ENCODE data around the gene SYT17.

The SYT17 gene

DNA sequence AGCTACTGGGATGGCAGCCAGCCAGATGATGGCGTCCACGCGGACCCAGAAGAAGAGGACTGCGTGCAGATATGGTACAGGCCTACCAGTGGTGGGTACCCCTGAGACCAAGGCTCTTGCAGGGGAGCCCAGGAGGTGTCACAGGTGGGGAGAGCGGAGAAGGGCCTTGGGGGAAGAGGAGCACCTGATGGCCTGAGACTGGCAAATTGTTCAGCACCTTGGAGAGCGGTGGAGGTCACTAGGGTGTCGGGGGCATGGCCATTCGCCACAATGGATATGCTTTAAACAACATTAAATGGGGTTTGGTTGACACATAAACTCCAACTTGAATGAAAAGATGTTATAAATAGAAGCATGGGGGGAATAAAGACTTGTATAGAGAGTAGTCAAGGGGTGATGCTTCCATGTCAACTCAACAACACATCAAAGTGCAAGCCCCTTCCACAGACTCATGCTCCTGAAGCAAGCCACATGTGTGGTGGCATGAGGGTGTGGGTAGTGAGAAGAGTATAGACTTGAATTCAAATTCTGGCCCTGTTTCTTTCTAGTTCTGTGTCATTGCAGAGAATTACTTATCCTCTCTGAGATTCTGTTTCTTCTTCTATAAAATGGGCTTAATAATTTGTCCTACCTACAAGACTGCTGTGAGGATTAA is 139.7 kb downstream of the SYT17 start:
- TF ChIP-seq, protein P1, sequence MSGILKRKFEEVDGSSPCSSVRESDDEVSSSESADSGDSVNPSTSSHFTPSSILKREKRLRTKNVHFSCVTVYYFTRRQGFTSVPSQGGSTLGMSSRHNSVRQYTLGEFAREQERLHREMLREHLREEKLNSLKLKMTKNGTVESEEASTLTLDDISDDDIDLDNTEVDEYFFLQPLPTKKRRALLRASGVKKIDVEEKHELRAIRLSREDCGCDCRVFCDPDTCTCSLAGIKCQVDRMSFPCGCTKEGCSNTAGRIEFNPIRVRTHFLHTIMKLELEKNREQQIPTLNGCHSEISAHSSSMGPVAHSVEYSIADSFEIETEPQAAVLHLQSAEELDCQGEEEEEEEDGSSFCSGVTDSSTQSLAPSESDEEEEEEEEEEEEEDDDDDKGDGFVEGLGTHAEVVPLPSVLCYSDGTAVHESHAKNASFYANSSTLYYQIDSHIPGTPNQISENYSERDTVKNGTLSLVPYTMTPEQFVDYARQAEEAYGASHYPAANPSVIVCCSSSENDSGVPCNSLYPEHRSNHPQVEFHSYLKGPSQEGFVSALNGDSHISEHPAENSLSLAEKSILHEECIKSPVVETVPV (CRISPR knock-in tag; IDR thresholded peaks at IDR 0.05) = no peak
- TF ChIP-seq OSR1 (CRISPR knock-in tag; IDR thresholded peaks at IDR 0.05) (no peak), ZC3H10 (CRISPR knock-in tag; IDR thresholded peaks at IDR 0.05) (no peak), ZNF565 (CRISPR knock-in tag; conservative IDR thresholded peaks at IDR 0.05; ENCODE audit: low read depth) (no peak), TSHZ2 (CRISPR knock-in tag; IDR thresholded peaks at IDR 0.05) (no peak), ZNF8 (CRISPR knock-in tag; IDR thresholded peaks at IDR 0.05) (no peak), RARB (CRISPR knock-in tag; IDR thresholded peaks at IDR 0.05) (no peak), PPARA (CRISPR knock-in tag; IDR thresholded peaks at IDR 0.05; ENCODE audit: borderline replicate concordance) (no peak)
- ATAC-seq = no peak

DNA sequence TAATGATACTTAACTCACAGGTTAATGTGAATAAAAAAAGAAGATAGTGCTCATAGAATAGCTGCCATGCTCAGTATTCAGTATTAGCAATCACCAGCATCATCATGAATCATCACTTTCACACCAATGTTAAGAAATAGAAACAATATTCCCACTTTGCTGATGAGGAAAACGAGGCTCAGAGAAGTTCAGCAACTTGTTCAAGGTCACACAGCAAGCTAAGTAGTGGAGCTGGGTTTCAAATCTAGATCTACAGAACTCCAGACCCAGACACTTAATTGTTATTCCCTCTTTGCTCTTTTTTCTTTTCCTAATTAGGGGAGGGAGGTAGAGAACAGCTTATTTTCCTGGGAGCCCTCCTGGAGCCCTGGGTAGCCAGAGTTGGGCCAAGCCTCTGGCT is 140.4 kb downstream of the SYT17 start:
- TF ChIP-seq ZNF565 (CRISPR knock-in tag; conservative IDR thresholded peaks at IDR 0.05; ENCODE audit: low read depth) = no peak
- no peak for TF ChIP-seq ZNF8 (CRISPR knock-in tag; IDR thresholded peaks at IDR 0.05)
- TF ChIP-seq CSDC2 (CRISPR knock-in tag; IDR thresholded peaks at IDR 0.05) = no peak
- TF ChIP-seq ZNF70 (CRISPR knock-in tag; IDR thresholded peaks at IDR 0.05) = no peak
- no peak for TF ChIP-seq TOX (CRISPR knock-in tag; IDR thresholded peaks at IDR 0.05; ENCODE audit: borderline replicate concordance)
- TF ChIP-seq, protein P2, sequence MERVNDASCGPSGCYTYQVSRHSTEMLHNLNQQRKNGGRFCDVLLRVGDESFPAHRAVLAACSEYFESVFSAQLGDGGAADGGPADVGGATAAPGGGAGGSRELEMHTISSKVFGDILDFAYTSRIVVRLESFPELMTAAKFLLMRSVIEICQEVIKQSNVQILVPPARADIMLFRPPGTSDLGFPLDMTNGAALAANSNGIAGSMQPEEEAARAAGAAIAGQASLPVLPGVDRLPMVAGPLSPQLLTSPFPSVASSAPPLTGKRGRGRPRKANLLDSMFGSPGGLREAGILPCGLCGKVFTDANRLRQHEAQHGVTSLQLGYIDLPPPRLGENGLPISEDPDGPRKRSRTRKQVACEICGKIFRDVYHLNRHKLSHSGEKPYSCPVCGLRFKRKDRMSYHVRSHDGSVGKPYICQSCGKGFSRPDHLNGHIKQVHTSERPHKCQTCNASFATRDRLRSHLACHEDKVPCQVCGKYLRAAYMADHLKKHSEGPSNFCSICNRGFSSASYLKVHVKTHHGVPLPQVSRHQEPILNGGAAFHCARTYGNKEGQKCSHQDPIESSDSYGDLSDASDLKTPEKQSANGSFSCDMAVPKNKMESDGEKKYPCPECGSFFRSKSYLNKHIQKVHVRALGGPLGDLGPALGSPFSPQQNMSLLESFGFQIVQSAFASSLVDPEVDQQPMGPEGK (CRISPR knock-in tag; IDR thresholded peaks at IDR 0.05; ENCODE audit: borderline replicate concordance) = no peak
- no peak for TF ChIP-seq POU6F1 (CRISPR knock-in tag; IDR thresholded peaks at IDR 0.05; ENCODE audit: borderline replicate concordance, low read depth)
- TF ChIP-seq ESRRG (CRISPR knock-in tag; IDR thresholded peaks at IDR 0.05) = no peak
- TF ChIP-seq, protein P3, sequence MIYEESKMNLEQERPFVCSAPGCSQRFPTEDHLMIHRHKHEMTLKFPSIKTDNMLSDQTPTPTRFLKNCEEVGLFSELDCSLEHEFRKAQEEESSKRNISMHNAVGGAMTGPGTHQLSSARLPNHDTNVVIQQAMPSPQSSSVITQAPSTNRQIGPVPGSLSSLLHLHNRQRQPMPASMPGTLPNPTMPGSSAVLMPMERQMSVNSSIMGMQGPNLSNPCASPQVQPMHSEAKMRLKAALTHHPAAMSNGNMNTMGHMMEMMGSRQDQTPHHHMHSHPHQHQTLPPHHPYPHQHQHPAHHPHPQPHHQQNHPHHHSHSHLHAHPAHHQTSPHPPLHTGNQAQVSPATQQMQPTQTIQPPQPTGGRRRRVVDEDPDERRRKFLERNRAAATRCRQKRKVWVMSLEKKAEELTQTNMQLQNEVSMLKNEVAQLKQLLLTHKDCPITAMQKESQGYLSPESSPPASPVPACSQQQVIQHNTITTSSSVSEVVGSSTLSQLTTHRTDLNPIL (CRISPR knock-in tag; IDR thresholded peaks at IDR 0.05; ENCODE audit: low read depth) = no peak
- TF ChIP-seq BACH2 (CRISPR knock-in tag; IDR thresholded peaks at IDR 0.05; ENCODE audit: borderline replicate concordance) = no peak
- no peak for TF ChIP-seq OSR1 (CRISPR knock-in tag; IDR thresholded peaks at IDR 0.05)
- no peak for TF ChIP-seq TCF4 (CRISPR knock-in tag; IDR thresholded peaks at IDR 0.05; ENCODE audit: borderline replicate concordance)
- no peak for TF ChIP-seq RARB (CRISPR knock-in tag; IDR thresholded peaks at IDR 0.05)
- no peak for TF ChIP-seq GLIS3 (CRISPR knock-in tag; IDR thresholded peaks at IDR 0.05)
- TF ChIP-seq ZFP30 (CRISPR knock-in tag; IDR thresholded peaks at IDR 0.05) = no peak
- TF ChIP-seq ARNTL (CRISPR knock-in tag; IDR thresholded peaks at IDR 0.05; ENCODE audit: borderline replicate concordance, low read depth) = no peak
- TF ChIP-seq ZC3H10 (CRISPR knock-in tag; IDR thresholded peaks at IDR 0.05) = no peak
- TF ChIP-seq, protein P1 (CRISPR knock-in tag; IDR thresholded peaks at IDR 0.05) = no peak
- no peak for TF ChIP-seq SNAI2 (CRISPR knock-in tag; IDR thresholded peaks at IDR 0.05)
- TF ChIP-seq PPARA (CRISPR knock-in tag; IDR thresholded peaks at IDR 0.05; ENCODE audit: borderline replicate concordance) = no peak
- no peak for ATAC-seq
